ENCODE results near the gene DYNLT2B. TPM values are rescaled to one million over a fixed set of nuclear protein-coding genes. Genes with fewer than 3 reads are reported as not detected.

DYNLT2B gene
- total and polyA plus RNA-seq, 3 donors from 2014 or later = 19.4 to 59.7 (median 29.1) TPM

DNA sequence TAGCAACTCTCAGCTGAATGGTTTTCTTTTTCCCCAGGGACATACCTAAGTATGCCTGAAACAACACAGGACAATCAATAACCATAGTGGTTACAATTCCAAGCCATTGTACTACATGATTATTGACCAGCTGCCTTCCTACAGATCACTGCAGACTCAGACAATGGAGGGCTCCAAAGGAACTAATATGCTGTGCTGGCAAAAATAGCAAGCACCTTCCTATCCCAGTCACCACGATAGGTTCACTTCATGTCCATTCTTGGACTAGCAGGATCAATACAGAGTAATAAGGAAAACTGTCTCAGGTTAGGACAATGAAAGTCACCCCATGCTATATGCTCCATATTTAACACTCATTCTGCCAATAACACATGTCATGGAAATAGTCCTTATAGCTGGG, 37.6 kb upstream of the DYNLT2B start:
- Histone ChIP-seq H3K27me3 (no peaks in the 10 kb centered on the region), H3K4me1 (no peaks in the 10 kb centered on the region), H3K4me3 (no peak overlapping the region), H3K9me3 (no peaks in the 10 kb centered on the region), H3K27ac (no peak overlapping the region), H3K36me3 (ENCODE audit: low read depth, missing control alignments) (no peaks in the 10 kb centered on the region)
- DNase-seq = no peak
- intact Hi-C loops (cut with DNase I; ENCODE audit: low total_unique reads) = no loop called here
- 93 to 94% methylated on average over 1 of the region's 1 CpG for WGBS, 2 donors
- TF ChIP-seq, protein P1, sequence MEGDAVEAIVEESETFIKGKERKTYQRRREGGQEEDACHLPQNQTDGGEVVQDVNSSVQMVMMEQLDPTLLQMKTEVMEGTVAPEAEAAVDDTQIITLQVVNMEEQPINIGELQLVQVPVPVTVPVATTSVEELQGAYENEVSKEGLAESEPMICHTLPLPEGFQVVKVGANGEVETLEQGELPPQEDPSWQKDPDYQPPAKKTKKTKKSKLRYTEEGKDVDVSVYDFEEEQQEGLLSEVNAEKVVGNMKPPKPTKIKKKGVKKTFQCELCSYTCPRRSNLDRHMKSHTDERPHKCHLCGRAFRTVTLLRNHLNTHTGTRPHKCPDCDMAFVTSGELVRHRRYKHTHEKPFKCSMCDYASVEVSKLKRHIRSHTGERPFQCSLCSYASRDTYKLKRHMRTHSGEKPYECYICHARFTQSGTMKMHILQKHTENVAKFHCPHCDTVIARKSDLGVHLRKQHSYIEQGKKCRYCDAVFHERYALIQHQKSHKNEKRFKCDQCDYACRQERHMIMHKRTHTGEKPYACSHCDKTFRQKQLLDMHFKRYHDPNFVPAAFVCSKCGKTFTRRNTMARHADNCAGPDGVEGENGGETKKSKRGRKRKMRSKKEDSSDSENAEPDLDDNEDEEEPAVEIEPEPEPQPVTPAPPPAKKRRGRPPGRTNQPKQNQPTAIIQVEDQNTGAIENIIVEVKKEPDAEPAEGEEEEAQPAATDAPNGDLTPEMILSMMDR (IDR thresholded peaks at IDR 0.05) = no peak
- no peak for TF ChIP-seq POLR2A (IDR thresholded peaks at IDR 0.05)

GRCh38 chr3:196354132-196354531, 36.1 kb upstream of the DYNLT2B start:
- Histone ChIP-seq H3K27me3 (no peaks in the 10 kb centered on the region), H3K4me3 (no peak overlapping the region), H3K36me3 (ENCODE audit: low read depth, missing control alignments) (no peaks in the 10 kb centered on the region), H3K9me3 (no peaks in the 10 kb centered on the region), H3K4me1 (no peaks in the 10 kb centered on the region), H3K27ac (no peak overlapping the region)
- TF ChIP-seq, protein P1 (IDR thresholded peaks at IDR 0.05) = no peak
- no peak for TF ChIP-seq POLR2A (IDR thresholded peaks at IDR 0.05)
- 74 to 75% methylated on average over 6 of the region's 6 CpGs for WGBS, 2 donors
- intact Hi-C loops (cut with DNase I; ENCODE audit: low total_unique reads) = no loop called here
- no peak for DNase-seq

DNA sequence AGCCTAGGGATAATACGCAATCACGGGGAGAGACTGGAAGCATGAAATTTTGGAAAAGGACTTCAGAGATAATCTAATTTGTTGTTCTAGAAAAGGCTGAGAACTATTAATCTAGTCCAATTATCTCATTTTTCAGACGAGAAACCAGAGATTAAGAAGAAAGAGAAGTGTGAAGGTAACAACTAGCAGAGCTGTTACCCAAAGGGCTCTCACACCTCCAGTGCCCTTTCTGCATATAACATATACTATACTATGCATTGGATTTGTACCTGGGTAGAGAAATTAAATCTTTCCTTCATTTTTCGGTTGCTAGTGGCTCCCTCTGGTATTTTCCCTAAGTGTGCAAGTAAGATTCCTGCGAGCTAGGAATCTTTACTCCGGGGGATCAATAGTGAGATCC, 33.5 kb upstream of the DYNLT2B start:
- intact Hi-C loops (cut with DNase I; ENCODE audit: low total_unique reads) = no loop called here
- TF ChIP-seq, protein P1 (IDR thresholded peaks at IDR 0.05) = no peak
- TF ChIP-seq POLR2A (IDR thresholded peaks at IDR 0.05) = no peak
- Histone ChIP-seq H3K27me3 (no peaks in the 10 kb centered on the region), H3K36me3 (ENCODE audit: low read depth, missing control alignments) (no peaks in the 10 kb centered on the region), H3K27ac (no peak overlapping the region), H3K9me3 (no peaks in the 10 kb centered on the region), H3K4me1 (no peaks in the 10 kb centered on the region), H3K4me3 (no peak overlapping the region)
- 69 to 73% methylated on average over 6 of the region's 6 CpGs for WGBS, 2 donors
- no peak for DNase-seq

GRCh38 chr3:196350067-196350466, 32.0 kb upstream of the DYNLT2B start:
- Histone ChIP-seq H3K27me3 (no peaks in the 10 kb centered on the region), H3K36me3 (ENCODE audit: low read depth, missing control alignments) (no peaks in the 10 kb centered on the region), H3K27ac (no peak overlapping the region), H3K9me3 (no peaks in the 10 kb centered on the region), H3K4me3 (no peak overlapping the region), H3K4me1 (no peaks in the 10 kb centered on the region)
- DNase-seq = no peak
- TF ChIP-seq POLR2A (IDR thresholded peaks at IDR 0.05) = no peak
- TF ChIP-seq, protein P1 (IDR thresholded peaks at IDR 0.05) = no peak
- intact Hi-C loops (cut with DNase I; ENCODE audit: low total_unique reads) = no loop called here

- no peak for DNase-seq
- Histone ChIP-seq H3K9me3 (no peaks in the 10 kb centered on the region), H3K4me1 (no peaks in the 10 kb centered on the region), H3K4me3 (no peak overlapping the region), H3K36me3 (ENCODE audit: low read depth, missing control alignments) (no peaks in the 10 kb centered on the region), H3K27me3 (no peaks in the 10 kb centered on the region), H3K27ac (no peak overlapping the region)
- WGBS, 2 donors = 91 to 96% methylated on average over 3 of the region's 3 CpGs
- intact Hi-C loops (cut with DNase I; ENCODE audit: low total_unique reads) = no loop called here
- no peak for TF ChIP-seq POLR2A (IDR thresholded peaks at IDR 0.05)
- TF ChIP-seq, protein P1 (IDR thresholded peaks at IDR 0.05) = no peak
Measured at GRCh38 chr3:196348698-196349097, 30.7 kb upstream of the DYNLT2B start.

Measured in testis (tissue), 3 donors.